Neural cell (in vitro differentiated cells): ENCODE measurements around the gene RASA1. TPM values are rescaled to one million over a fixed set of nuclear protein-coding genes. Genes with fewer than 3 reads are reported as not detected.

Experiments used
- H2AFZ ChIP-seq: fragments of 200-600, 300-800 bp; sonication (generic), shearing (Covaris generic); 2 replicates; pipeline ENCODE4 v1.6.0; 2014; ENCODE audit warnings: low read depth, mild to moderate bottlenecking, antibody characterized with exemption, low read length, moderate library complexity
- H3F3A ChIP-seq: fragments of 200-600 bp; shearing (Covaris generic); 2 replicates; pipeline ENCODE4 v1.6.1; 2016; ENCODE audit warnings: mild to moderate bottlenecking, moderate library complexity, mixed read lengths, antibody characterized with exemption, low read length; ENCODE audit not compliant: insufficient read depth, poor library complexity, severe bottlenecking
- H3K27ac ChIP-seq: fragments of 200-600, 300-800 bp; sonication (generic), shearing (Covaris generic); 2 replicates; pipeline ENCODE4 v1.5.1; 2014; ENCODE audit warnings: mild to moderate bottlenecking, low read length, moderate library complexity
- H3K27me3 ChIP-seq: fragments of 300-800, 200-600 bp; sonication (generic), shearing (Covaris generic); 2 replicates; pipeline ENCODE4 v1.6.0; 2014; ENCODE audit warnings: mild to moderate bottlenecking, low read depth, low read length, moderate library complexity; ENCODE audit not compliant: insufficient read depth
- H3K36me3 ChIP-seq: fragments of 300-800, 200-600 bp; sonication (generic), shearing (Covaris generic); 2 replicates; pipeline ENCODE4 v1.5.1; 2014; ENCODE audit warnings: mild to moderate bottlenecking, antibody characterized with exemption, low read length, moderate library complexity; ENCODE audit not compliant: insufficient read depth
- H3K4me2 ChIP-seq: fragments of 300-800, 200-600 bp; sonication (generic), shearing (Covaris generic); 2 replicates; pipeline ENCODE4 v1.6.0; 2014; ENCODE audit warnings: mild to moderate bottlenecking, low read length
- H3K4me3 ChIP-seq: fragments of 300-800, 200-600 bp; sonication (generic), shearing (Covaris generic); 2 replicates; pipeline ENCODE4 v1.5.1; 2014; ENCODE audit warnings: mild to moderate bottlenecking, low read length, moderate library complexity
- H3K79me2 ChIP-seq: fragments of 200-600 bp; shearing (Covaris generic); replicated peaks from 2 replicates; pipeline ENCODE4 v1.6.0; 2014; ENCODE audit warnings: mild to moderate bottlenecking, low read length, moderate library complexity; ENCODE audit not compliant: insufficient read depth
- H3K9ac ChIP-seq: fragments of 300-800, 200-600 bp; sonication (generic), shearing (Covaris generic); 2 replicates; pipeline ENCODE4 v1.6.1; 2016; ENCODE audit warnings: mild to moderate bottlenecking, low read length, mixed read lengths
- H3K9me2 ChIP-seq: fragments of 200-600 bp; shearing (Covaris generic); 2 replicates; pipeline ENCODE4 v1.6.1; 2016; ENCODE audit warnings: mild to moderate bottlenecking, low read length, mixed read lengths; ENCODE audit not compliant: insufficient read depth
- H3K9me3 ChIP-seq: fragments of 200-600, 300-800 bp; sonication (generic), shearing (Covaris generic); 2 replicates; pipeline ENCODE4 v1.6.1; 2016; ENCODE audit warnings: mild to moderate bottlenecking, mixed run types, low read length, moderate library complexity, mixed read lengths
- H4K20me1 ChIP-seq: fragments of 200-600 bp; shearing (Covaris generic); 2 replicates; pipeline ENCODE4 v1.6.1; 2016; ENCODE audit warnings: mild to moderate bottlenecking, mixed run types; ENCODE audit not compliant: insufficient read depth
- CTCF ChIP-seq: fragments of 450-650 bp; IDR thresholded peaks from 2 replicates; pipeline ENCODE4 v1.5.1; 2014; ENCODE audit warnings: antibody characterized with exemption, mild to moderate bottlenecking, moderate library complexity; ENCODE audit not compliant: poor library complexity, severe bottlenecking
- EP300 ChIP-seq: fragments of 450-650 bp; conservative IDR thresholded peaks from 2 replicates; pipeline ENCODE4 v1.6.1; 2014; ENCODE audit warnings: antibody characterized with exemption, mild to moderate bottlenecking, moderate library complexity; ENCODE audit not compliant: poor library complexity, severe bottlenecking
- EZH2 ChIP-seq: fragments of 200-600, 300-800 bp; shearing (Covaris generic), sonication (generic); IDR thresholded peaks from 2 replicates; pipeline ENCODE4 v1.6.1; 2014; ENCODE audit warnings: antibody characterized with exemption, low read length, borderline replicate concordance, mild to moderate bottlenecking; ENCODE audit not compliant: insufficient read depth, poor library complexity, severe bottlenecking
- MXI1 ChIP-seq: fragments of 450-650 bp; conservative IDR thresholded peaks from 2 replicates; pipeline ENCODE4 v1.6.1; 2014; ENCODE audit warnings: antibody characterized with exemption, mild to moderate bottlenecking; ENCODE audit not compliant: poor library complexity, severe bottlenecking
- POLR2AphosphoS5 ChIP-seq: IDR thresholded peaks from 2 replicates; pipeline ENCODE4 v1.6.1; 2012
- RAD21 ChIP-seq: fragments of 450-650 bp; conservative IDR thresholded peaks from 2 replicates; pipeline ENCODE4 v1.6.1; 2014; ENCODE audit warnings: antibody characterized with exemption, mild to moderate bottlenecking, moderate library complexity
- REST ChIP-seq: IDR thresholded peaks from 2 replicates; pipeline ENCODE4 v1.6.1; 2012; ENCODE audit warnings: borderline replicate concordance
- SMC3 ChIP-seq: fragments of 450-650 bp; conservative IDR thresholded peaks from 2 replicates; pipeline ENCODE4 v1.6.1; 2014; ENCODE audit warnings: antibody characterized with exemption, mild to moderate bottlenecking, moderate library complexity; ENCODE audit not compliant: poor library complexity
- TAF1 ChIP-seq: IDR thresholded peaks from 2 replicates; pipeline ENCODE4 v1.6.1; 2012; ENCODE audit warnings: low read depth
- polyA plus RNA-seq: library from polyadenylated mRNA; depleted of rRNA; stranded (reverse); fragments of >200 nt; gene quantifications from 2 replicates; pipeline ENCODE4 v1.2.3, GENCODE V29; 2014

RASA1 gene
- polyA plus RNA-seq, 1 donor from 2014 or later: 72.8 TPM

GRCh38 chr5:87311405-87312279 lies 44.0 kb downstream of the RASA1 start:
- Histone ChIP-seq H3K79me2 (peaks cover 41% of the 10 kb centered on the region), H3K9me3 (no peaks in the 10 kb centered on the region), H3K27ac (no peak overlapping the region), H3K4me2 (no peak overlapping the region), H3K9me2 (no peaks in the 10 kb centered on the region), H3K4me3 (no peak overlapping the region), H2AFZ (no peak overlapping the region), H3K27me3 (no peaks in the 10 kb centered on the region), H4K20me1 (no peaks in the 10 kb centered on the region), H3F3A (no peaks in the 10 kb centered on the region), H3K36me3 (no peaks in the 10 kb centered on the region), H3K9ac (no peak overlapping the region)
- TF ChIP-seq TAF1 (no peak), POLR2AphosphoS5 (no peak), MXI1 (no peak), EP300 (no peak), RAD21 (no peak), EZH2 (no peak), REST (no peak), CTCF (no peak), SMC3 (no peak)

- Histone ChIP-seq H3K27ac (no peak overlapping the region), H3K4me2 (no peak overlapping the region), H3K9me2 (no peaks in the 10 kb centered on the region), H4K20me1 (no peaks in the 10 kb centered on the region), H3K9ac (no peak overlapping the region), H3K4me3 (no peak overlapping the region), H3K9me3 (no peaks in the 10 kb centered on the region), H3K27me3 (no peaks in the 10 kb centered on the region), H3K36me3 (no peaks in the 10 kb centered on the region), H2AFZ (no peak overlapping the region), H3F3A (no peaks in the 10 kb centered on the region), H3K79me2 (peaks cover 35% of the 10 kb centered on the region)
- TF ChIP-seq EZH2 (no peak), CTCF (no peak), RAD21 (no peak), EP300 (no peak), TAF1 (no peak), POLR2AphosphoS5 (no peak), SMC3 (no peak), REST (no peak), MXI1 (no peak)
Observed at GRCh38 chr5:87313216-87313615, 45.5 kb downstream of the RASA1 start.
